ENCODE measurements around the gene ELOVL2.

DNA sequence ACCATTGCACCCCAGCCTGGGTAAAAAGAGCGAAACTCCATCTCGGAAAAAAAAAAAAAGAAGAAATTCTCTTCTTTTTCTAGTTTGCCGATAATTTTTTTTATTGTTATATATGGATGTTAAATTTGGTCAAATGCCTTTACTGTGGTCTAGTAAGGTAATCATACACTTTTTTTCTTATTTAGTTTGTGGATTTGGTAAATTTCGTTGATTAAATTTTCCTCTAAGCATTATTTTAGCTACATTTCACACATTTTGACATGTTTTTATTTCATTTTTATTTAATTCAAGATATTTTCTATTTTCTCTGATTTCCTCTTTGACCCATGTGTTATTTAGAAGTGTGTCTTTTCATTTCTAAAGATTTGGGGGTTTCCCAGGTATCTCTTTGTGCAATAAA, 18.0 kb upstream of the ELOVL2 start:
- TF ChIP-seq POLR2AphosphoS5 (IDR thresholded peaks at IDR 0.05): no peak
- TF ChIP-seq EP300 (IDR thresholded peaks at IDR 0.05): no peak

Measured in stomach (tissue), 4 donors.